GM13977 (cell line): ENCODE data around the gene CIBAR2.

Experiments
- DNase-seq: peaks from one replicate; pipeline ENCODE4 v3.0.0; 2012; ENCODE audit warnings: low spot score
- in situ Hi-C: fragments of 300-500 bp; cut with MboI; formaldehyde crosslinking; loops from one replicate; pipeline ENCODE4 v1.12.0; 2022; ENCODE audit warnings: low sequenced_read_pairs, low pct_unique_long_range_greater_than_20kb, mixed read lengths, inconsistent platforms; ENCODE audit not compliant: unreplicated experiment
- TF ChIP-seq, protein P1 (sequence below): IDR thresholded peaks from 2 replicates; pipeline ENCODE4 v1.5.1; 2012; ENCODE audit warnings: mild to moderate bottlenecking, control low read depth; ENCODE audit not compliant: insufficient read depth; ENCODE audit errors: extremely low read depth, missing control alignments

CIBAR2 gene

DNA sequence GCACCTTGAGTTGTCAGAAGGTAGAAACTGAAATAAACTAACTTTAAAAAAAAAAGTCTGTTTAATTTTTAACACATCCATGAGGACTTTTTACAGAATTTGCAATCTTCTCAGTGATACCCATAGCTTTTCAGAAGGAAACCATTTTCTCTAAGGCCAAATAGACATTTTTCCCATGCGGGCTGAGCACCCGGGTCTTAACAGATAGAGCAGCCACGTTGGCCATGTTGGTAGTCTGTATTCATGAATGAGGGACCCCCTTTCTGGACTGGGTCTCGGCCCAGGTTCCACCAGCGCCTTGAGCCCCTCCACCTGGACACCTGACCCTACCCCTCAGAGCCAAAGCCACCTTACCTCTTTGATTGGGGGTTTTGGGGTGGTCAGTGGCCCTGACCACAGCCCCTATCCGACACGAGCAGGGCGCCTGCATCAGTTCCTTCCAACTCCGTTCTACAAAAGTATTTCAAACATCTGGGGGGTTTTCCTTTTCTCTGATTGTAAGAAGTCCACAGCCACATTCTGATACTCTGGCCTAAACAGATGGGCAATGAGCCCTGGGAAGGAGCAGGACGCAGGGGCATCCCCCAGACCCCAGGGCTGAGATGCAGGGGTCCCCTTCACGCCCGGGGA lies 18.0 kb downstream of the CIBAR2 start:
- in situ Hi-C loops = no loop called here
- TF ChIP-seq, protein P1, sequence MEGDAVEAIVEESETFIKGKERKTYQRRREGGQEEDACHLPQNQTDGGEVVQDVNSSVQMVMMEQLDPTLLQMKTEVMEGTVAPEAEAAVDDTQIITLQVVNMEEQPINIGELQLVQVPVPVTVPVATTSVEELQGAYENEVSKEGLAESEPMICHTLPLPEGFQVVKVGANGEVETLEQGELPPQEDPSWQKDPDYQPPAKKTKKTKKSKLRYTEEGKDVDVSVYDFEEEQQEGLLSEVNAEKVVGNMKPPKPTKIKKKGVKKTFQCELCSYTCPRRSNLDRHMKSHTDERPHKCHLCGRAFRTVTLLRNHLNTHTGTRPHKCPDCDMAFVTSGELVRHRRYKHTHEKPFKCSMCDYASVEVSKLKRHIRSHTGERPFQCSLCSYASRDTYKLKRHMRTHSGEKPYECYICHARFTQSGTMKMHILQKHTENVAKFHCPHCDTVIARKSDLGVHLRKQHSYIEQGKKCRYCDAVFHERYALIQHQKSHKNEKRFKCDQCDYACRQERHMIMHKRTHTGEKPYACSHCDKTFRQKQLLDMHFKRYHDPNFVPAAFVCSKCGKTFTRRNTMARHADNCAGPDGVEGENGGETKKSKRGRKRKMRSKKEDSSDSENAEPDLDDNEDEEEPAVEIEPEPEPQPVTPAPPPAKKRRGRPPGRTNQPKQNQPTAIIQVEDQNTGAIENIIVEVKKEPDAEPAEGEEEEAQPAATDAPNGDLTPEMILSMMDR = no peak
- DNase-seq = no peak

DNA sequence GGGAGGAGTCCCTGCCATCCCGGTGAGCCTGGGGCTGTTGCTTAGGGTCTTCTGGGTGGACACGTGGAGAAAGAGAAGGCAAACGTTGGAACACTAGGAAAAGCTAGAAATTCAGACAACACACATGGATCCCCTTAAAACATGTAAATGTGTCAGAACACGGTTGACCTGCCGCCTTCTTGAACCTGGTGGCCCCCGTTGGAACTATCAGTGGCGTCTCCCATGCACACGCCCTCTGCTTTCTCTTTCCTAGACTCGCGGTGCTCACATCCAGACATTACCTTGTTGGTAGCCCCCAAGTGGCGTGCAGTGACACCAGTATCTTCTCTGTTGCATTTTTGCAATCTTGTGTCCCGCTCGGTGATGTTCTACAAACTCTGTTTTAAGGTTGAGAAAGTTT lies 18.6 kb downstream of the CIBAR2 start:
- DNase-seq = no peak
- in situ Hi-C loops = no loop called here
- TF ChIP-seq, protein P1 = no peak

DNA sequence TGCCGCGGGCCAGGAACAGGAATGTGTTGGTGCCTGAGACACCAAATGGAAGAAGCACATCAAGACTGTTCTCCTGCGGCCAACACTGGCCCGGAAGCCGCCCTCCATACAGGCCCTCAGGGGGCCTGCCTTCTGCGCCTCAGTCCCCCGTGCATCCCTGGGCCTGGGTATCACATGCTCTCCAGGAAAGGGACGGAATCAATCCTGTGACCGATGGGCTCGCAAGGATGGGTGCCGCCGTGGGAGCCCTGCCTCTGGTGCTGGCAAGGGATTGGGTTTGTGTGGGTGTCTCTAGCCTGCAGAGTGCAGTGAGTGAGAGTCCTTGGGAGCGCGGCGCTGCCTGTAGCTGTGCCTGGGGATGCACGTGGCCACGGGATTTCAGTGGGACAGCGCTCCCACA lies 19.4 kb downstream of the CIBAR2 start:
- TF ChIP-seq, protein P1 = no peak
- in situ Hi-C loops = no loop called here
- DNase-seq = no peak

DNA sequence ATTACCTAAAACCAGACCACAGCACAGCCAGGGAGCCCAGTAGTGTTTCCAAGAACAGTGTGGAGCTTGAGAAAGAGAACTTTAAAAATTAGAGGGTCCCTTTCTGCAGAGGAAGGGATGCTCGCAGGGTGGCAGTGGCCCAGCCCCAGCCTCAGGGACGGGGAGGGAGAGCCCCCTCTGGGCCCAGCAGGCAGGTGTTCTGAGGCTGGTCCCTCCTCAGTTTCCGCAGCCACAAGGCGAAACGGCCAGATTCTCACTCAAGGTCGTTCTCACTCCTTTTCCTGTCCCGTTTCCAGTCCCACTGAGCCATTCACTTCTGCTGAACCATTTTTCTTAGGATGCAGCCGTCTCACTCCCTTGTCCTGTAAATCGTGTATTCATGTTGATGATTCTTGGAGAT lies 20.0 kb downstream of the CIBAR2 start:
- in situ Hi-C loops = no loop called here
- TF ChIP-seq, protein P1 = no peak

DNA sequence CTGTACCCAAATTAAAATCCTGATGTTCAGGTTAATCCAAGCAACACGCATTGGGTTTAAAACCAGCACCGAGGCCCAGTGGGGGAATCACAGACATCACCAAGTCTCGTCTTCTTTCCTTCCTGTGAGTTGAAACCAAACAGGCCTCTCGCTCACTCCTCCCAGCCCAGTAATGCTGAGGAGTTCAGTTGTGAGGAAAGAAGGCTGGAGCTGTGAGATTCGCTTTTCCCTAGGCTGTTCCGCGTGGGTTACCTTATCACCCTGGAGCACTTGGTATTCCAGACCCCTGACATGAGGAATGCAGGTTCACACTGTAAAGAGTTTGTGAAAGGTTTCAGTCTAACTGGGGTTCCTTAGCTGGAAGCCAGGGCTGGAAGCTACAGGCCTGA lies 20.8 kb downstream of the CIBAR2 start:
- no peak for DNase-seq
- TF ChIP-seq, protein P1 = no peak
- in situ Hi-C loops = no loop called here

More for the DNA sequence above, 20.0 kb downstream of the CIBAR2 start:
- DNase-seq = no peak

DNA sequence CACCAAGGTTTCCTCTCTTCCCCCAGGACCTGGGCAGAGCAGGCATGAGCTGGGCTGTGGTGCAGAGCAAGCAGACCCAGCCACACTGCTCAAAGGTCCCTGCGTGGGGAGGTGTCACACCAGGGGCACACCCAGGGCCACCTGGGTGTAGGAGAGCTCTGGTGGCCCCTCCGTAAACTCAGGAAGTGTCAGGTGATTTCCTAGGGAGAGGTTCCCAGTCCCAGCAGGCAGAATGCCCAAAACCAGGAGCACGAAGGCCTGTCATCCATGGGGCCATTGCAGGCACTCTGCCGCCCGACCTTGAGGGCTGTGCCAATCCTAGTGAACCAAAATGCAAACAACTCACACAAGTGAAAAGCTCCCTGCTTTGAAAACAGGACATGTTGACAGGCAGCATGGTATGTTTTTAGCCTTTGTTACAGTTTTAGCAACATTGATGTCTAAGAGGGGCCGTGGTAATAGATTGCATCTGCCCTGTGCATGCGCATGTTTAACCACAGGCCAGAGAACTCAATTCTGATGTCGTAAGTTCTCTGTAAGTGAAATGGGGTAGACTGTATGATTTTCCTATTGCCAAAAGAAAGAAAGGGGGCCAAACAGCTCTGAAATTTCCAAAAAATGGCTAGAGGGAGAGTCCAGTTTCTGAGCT lies 21.3 kb downstream of the CIBAR2 start:
- TF ChIP-seq, protein P1 = no peak
- DNase-seq = no peak
- in situ Hi-C loops = no loop called here
